NOMO-1 treated with dmso at 0.1 percent for 144 hours (cell line): ENCODE results near the gene FAM124A.

Source experiments
- DNase-seq: peaks from one replicate; lab custom pipeline; 2025; ENCODE audit not compliant: unreplicated experiment; lab: John Stamatoyannopoulos, UW

Gene FAM124A

DNA sequence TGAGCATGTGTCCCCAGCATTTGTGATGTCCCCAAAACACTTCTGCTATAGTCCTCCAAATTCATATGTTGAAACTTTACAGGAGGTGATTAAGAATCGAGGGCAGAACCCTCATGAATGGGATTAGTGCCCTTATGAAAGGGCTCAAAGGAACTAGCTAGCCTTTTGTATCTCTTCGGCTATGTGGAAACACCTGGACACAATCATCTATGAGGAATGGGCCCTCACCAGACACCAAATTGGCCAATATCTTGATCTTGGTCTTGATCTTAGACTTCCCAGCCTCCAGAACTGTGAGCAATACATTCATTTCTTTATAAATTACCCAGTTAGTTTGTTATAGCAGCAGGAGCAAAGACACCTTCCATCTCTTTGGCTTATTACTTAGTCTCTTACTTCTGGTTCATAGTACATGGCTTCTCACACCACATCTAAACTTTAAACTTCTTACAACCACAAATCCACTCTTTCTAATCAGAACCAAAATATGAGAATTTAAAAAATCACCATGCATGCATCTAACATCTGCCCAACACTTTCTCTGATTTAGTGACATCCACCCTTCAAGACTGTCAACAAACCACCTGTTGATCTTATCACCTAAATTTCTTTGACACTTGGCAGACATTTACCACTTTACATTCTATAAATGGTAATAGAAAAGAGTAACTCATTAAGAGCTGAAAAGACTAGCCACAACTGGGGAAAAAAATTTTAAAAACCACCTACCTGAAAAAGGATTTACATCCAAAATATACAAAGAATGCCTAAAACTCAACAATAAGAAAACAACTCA lies 110.6 kb downstream of the FAM124A start:
- no peak for DNase-seq

DNA sequence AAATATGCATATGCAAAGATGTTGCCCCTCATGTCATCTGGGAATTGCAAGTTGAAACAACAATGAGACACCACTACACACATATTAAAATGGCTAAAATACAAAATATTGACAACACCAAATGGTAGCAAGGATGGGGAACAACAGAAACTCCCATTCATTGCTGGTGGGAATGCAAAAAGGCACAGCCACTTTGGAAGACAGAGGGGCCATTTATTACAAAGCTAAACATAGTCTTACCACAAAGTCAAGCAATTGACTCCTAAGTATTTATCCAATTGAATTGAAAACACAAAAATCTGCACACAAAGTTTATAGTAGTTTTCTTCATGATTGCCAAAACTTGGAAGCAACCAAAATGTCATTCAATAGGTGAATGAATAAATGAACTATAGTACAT lies 111.2 kb downstream of the FAM124A start:
- no peak for DNase-seq

DNA sequence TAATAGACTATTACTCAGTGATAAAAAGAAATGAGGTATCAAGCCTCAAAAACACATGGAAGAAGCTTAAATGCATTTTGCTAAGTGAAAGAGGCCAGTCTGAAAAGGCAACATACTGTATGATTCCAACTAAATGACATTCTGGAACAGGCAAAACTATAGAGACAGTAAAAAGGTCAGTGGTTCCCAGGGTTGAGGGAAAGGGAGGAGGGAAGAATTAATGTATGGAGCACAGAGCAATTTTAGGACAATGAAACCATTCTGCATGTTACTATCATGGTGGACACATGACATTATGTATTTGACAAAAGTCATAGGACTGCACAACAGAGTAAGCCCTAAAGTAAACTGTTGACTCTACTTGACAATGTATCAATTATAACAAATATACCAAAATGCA lies 111.6 kb downstream of the FAM124A start:
- no peak for DNase-seq
